ENCODE measurements around the gene ARHGAP30.
"Not testable (repeated sequence)": the region's sequence is repeated elsewhere in the genome, so short reads cannot be mapped to it uniquely, and the experiment has no call there.

ARHGAP30 gene

GRCh38 chr1:161069241-161069640 is 450 bp downstream of the ARHGAP30 start:
- no peak for DNase-seq

GRCh38 chr1:161068306-161069234 is 1.1 kb downstream of the ARHGAP30 start:
- peak; percentile 79 for DNase-seq

GRCh38 chr1:161066694-161067093 is 3.0 kb downstream of the ARHGAP30 start:
- no peak for DNase-seq

GRCh38 chr1:161065681-161066080 is 4.0 kb downstream of the ARHGAP30 start:
- DNase-seq: not testable (repeated sequence)

- not testable (repeated sequence) for DNase-seq
These were observed 5.8 kb downstream of the ARHGAP30 start for GRCh38 chr1:161063936-161064335.

- no peak for DNase-seq
These were observed 8.3 kb downstream of the ARHGAP30 start for GRCh38 chr1:161061419-161061818.

GRCh38 chr1:161059293-161059692 is 10.4 kb downstream of the ARHGAP30 start:
- no peak for DNase-seq

- no peak for DNase-seq
These were observed 14.9 kb downstream of the ARHGAP30 start for GRCh38 chr1:161054805-161055204.

GRCh38 chr1:161054232-161054631 is 15.5 kb downstream of the ARHGAP30 start:
- no peak for DNase-seq

- DNase-seq: no peak
These were observed 16.8 kb downstream of the ARHGAP30 start for GRCh38 chr1:161052899-161053298.

GRCh38 chr1:161051219-161051618 is 18.5 kb downstream of the ARHGAP30 start:
- DNase-seq: no peak

GRCh38 chr1:161048949-161049722 is 20.6 kb downstream of the ARHGAP30 start:
- no peak for DNase-seq

GRCh38 chr1:161047436-161048420 is 22.0 kb downstream of the ARHGAP30 start:
- no peak for DNase-seq

GRCh38 chr1:161046605-161047228 is 23.0 kb downstream of the ARHGAP30 start:
- no peak for DNase-seq

GRCh38 chr1:161045736-161046604 is 23.7 kb downstream of the ARHGAP30 start, which contains the start of gene USF1:
USF1 (minus strand) TSS chr1:161045977; CDS start chr1:161043275, 2,702 bp downstream.
- peak; percentile 92 for DNase-seq

- peak; percentile 56 for DNase-seq
These were observed 24.6 kb downstream of the ARHGAP30 start for GRCh38 chr1:161044908-161045735.

- no peak for DNase-seq
These were observed 25.2 kb downstream of the ARHGAP30 start for GRCh38 chr1:161044535-161044907.

- no peak for DNase-seq
These were observed 30.1 kb downstream of the ARHGAP30 start for GRCh38 chr1:161039546-161039945.

- no peak for DNase-seq
These were observed 30.5 kb downstream of the ARHGAP30 start for GRCh38 chr1:161039154-161039545.
